Activated gamma-delta T cell (primary cell): ENCODE results near the gene BRD2.

Source experiments
- DNase-seq: peaks from one replicate; lab custom pipeline; 2025; lab: John Stamatoyannopoulos, UW

BRD2 gene

GRCh38 chr6:32949113-32949512, 19.3 kb upstream of the BRD2 start:
- no peak for DNase-seq

GRCh38 chr6:32950010-32950409, 18.4 kb upstream of the BRD2 start:
- DNase-seq: no peak

- DNase-seq: no peak
These were observed 17.9 kb upstream of the BRD2 start for GRCh38 chr6:32950449-32950848.

- DNase-seq: no peak
These were observed 15.3 kb upstream of the BRD2 start, which contains the start of gene HLA-DMA for GRCh38 chr6:32952817-32953739. Gene HLA-DMA, minus strand, starts transcription at chr6:32953097. Its CDS starts 61 bp downstream, at chr6:32953036.

GRCh38 chr6:32953775-32954174, 14.6 kb upstream of the BRD2 start:
- DNase-seq: no peak

- no peak for DNase-seq
These were observed 14.1 kb upstream of the BRD2 start for GRCh38 chr6:32954267-32954666.

GRCh38 chr6:32954986-32955802, 13.2 kb upstream of the BRD2 start:
- no peak for DNase-seq

- no peak for DNase-seq
These were observed 12.2 kb upstream of the BRD2 start for GRCh38 chr6:32956176-32956575.

GRCh38 chr6:32960563-32960962, 7.8 kb upstream of the BRD2 start:
- no peak for DNase-seq

GRCh38 chr6:32962213-32962826, 6.1 kb upstream of the BRD2 start:
- no peak for DNase-seq

GRCh38 chr6:32963866-32964265, 4.5 kb upstream of the BRD2 start:
- DNase-seq: no peak

GRCh38 chr6:32964776-32965175, 3.6 kb upstream of the BRD2 start:
- no peak for DNase-seq

- no peak for DNase-seq
These were observed 973 bp upstream of the BRD2 start for GRCh38 chr6:32967151-32968091.

GRCh38 chr6:32968867-32969684, 682 bp downstream of the BRD2 start:
- no peak for DNase-seq

- no peak for DNase-seq
These were observed 1.5 kb downstream of the BRD2 start for GRCh38 chr6:32969685-32970412.

- peak; percentile 34 for DNase-seq
These were observed 2.2 kb downstream of the BRD2 start for GRCh38 chr6:32970413-32971241.

- no peak for DNase-seq
These were observed 2.8 kb downstream of the BRD2 start for GRCh38 chr6:32971242-32971580.

GRCh38 chr6:32971581-32972352, 3.4 kb downstream of the BRD2 start:
- peak; percentile 100 for DNase-seq
